HG02885 (cell line): ENCODE measurements around the gene OSBPL3.

Experiments
- ATAC-seq: cut with Tn5 transposase; IDR thresholded peaks from one replicate; pipeline ENCODE4 v1.9.1; 2021; ENCODE audit warnings: mild to moderate bottlenecking; ENCODE audit not compliant: unreplicated experiment, poor library complexity

The OSBPL3 gene

GRCh38 chr7:24871770-24872169 lies 108.2 kb downstream of the OSBPL3 start:
- ATAC-seq: no peak

GRCh38 chr7:24870766-24871165 lies 109.2 kb downstream of the OSBPL3 start:
- ATAC-seq: no peak

GRCh38 chr7:24869572-24869971 lies 110.4 kb downstream of the OSBPL3 start:
- ATAC-seq: no peak

GRCh38 chr7:24868741-24869140 lies 111.2 kb downstream of the OSBPL3 start:
- ATAC-seq: no peak

GRCh38 chr7:24866004-24866615 lies 113.9 kb downstream of the OSBPL3 start:
- ATAC-seq: no peak

GRCh38 chr7:24864214-24864817 lies 115.7 kb downstream of the OSBPL3 start:
- no peak for ATAC-seq

- ATAC-seq: no peak
Observed at GRCh38 chr7:24863626-24864025, 116.4 kb downstream of the OSBPL3 start.

- no peak for ATAC-seq
Observed at GRCh38 chr7:24862461-24862860, 117.5 kb downstream of the OSBPL3 start.

- no peak for ATAC-seq
Observed at GRCh38 chr7:24861336-24861735, 118.6 kb downstream of the OSBPL3 start.

- ATAC-seq: no peak
Observed at GRCh38 chr7:24860611-24861010, 119.4 kb downstream of the OSBPL3 start.

- no peak for ATAC-seq
Observed at GRCh38 chr7:24858108-24858977, 121.6 kb downstream of the OSBPL3 start.

GRCh38 chr7:24857623-24858022 lies 122.4 kb downstream of the OSBPL3 start:
- no peak for ATAC-seq

- no peak for ATAC-seq
Observed at GRCh38 chr7:24854866-24855265, 125.1 kb downstream of the OSBPL3 start.

GRCh38 chr7:24851786-24852185 lies 128.2 kb downstream of the OSBPL3 start:
- no peak for ATAC-seq

- ATAC-seq: no peak
Observed at GRCh38 chr7:24848878-24849277, 131.1 kb downstream of the OSBPL3 start.

- ATAC-seq: no peak
Observed at GRCh38 chr7:24847754-24848153, 132.2 kb downstream of the OSBPL3 start.

- no peak for ATAC-seq
Observed at GRCh38 chr7:24843821-24844434, 136.1 kb downstream of the OSBPL3 start.

- peak; percentile 72 for ATAC-seq
Observed at GRCh38 chr7:24842449-24843241, 137.3 kb downstream of the OSBPL3 start.

- no peak for ATAC-seq
Observed at GRCh38 chr7:24842029-24842428, 137.9 kb downstream of the OSBPL3 start.

- no peak for ATAC-seq
Observed at GRCh38 chr7:24840563-24840962, 139.4 kb downstream of the OSBPL3 start.
